Activated CD4-positive, alpha-beta T cell treated with anti-CD3 and anti-CD28 coated beads for 48 hours (primary cell): ENCODE data around the gene PSMA7.

Experiments
- DNase-seq: peaks from one replicate; pipeline ENCODE4 v3.0.0-alpha.2; 2020

Gene PSMA7

GRCh38 chr20:62171245-62171644, 28.1 kb upstream of the PSMA7 start:
- DNase-seq: no peak

- DNase-seq: no peak
These were observed 27.3 kb upstream of the PSMA7 start for GRCh38 chr20:62170536-62170935.

DNA sequence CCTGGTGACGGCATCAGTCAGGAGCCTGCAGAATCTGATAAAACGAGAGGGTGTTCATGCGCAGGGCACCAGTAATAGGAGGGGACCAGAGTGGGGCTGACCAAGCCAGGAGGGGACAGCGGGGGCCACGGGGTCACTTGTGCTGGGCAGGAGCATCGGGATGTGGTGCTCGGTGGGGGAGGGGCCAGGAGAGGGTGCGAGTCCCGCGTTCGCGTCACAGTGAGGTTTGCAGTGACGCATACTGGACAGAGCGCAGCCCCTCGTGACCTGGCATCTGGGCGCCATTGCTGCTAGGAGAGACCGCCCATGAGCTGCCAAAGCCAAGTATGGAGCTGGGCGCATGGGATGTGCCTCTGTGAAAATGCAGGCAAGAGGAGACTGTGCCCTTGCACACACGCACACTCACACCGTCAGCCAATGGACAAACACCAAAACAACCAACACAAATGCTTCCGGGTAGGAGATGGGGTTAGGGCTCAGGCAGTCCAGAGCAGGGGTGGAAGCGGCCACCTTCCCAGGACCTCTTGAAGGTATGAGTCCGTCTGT, 25.8 kb upstream of the PSMA7 start:
- DNase-seq: no peak

DNA sequence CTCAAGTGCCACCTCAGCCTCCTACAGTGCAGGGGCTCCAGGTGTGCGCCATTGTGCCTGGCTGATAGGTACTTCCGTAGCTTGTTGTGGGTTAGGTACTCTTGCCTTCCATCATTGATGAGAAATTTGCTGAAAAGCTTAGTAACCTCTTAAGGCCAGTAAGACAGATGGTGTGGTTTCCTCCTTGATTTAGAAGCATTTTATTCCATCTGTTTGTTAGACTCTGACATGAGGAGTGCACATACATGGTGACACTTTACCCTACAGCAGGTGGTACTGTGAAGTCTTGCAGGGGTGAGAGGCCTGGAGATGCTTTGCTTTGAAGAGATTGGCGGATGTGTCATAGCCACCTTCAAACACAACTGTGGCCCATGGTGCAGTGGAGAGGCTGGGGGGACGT, 24.9 kb upstream of the PSMA7 start:
- no peak for DNase-seq

DNA sequence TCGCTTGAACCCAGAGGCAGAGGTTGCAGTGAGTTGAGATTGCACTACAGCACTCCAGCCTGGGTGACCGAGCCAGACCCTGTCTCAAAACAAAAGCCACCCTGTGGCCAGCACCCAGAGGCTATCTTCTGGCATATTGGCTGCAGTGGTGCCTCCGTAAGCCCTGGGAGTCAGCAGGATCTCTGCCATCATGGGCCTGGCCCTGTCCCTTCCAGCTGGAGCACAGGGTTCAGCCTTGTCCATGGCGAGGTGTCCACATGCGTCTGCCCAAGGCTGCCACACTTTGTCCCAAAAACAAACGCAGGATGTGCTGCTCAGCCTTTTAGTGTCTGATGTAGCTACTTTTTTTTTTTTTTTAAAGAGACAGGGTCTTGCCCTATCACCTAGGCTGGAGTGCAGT, 24.3 kb upstream of the PSMA7 start:
- no peak for DNase-seq

DNA sequence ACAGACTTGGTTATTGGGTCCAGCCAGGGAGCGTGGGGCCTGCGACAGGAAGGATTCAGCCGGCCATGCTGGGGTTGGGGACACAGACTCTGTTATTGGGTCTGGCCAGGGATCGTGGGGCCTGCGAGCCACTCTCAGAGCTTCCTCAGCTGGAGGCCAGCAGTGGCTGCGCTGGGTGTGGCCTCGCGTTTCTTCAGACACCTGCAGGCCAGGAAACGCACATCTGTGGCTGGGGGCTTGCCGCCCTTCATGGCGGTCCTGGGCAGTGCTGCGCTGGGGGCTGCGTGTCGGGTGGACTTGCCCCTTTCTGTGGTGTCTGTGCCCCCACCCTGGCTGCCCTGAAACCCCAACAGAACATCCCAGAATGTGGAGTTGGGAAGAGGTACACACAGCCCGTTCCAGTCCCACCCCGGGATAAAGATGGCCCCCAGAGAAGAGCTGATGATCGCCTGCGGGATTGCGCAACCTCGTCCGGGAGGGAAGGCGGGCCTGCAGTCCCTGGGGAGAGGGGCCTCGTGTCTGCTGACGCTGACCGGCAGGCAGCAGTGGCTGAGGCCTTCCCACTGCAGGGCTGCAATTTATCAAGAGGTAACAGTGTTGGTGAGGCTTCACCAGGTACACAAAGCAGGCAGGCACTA, 22.7 kb upstream of the PSMA7 start:
- no peak for DNase-seq

DNA sequence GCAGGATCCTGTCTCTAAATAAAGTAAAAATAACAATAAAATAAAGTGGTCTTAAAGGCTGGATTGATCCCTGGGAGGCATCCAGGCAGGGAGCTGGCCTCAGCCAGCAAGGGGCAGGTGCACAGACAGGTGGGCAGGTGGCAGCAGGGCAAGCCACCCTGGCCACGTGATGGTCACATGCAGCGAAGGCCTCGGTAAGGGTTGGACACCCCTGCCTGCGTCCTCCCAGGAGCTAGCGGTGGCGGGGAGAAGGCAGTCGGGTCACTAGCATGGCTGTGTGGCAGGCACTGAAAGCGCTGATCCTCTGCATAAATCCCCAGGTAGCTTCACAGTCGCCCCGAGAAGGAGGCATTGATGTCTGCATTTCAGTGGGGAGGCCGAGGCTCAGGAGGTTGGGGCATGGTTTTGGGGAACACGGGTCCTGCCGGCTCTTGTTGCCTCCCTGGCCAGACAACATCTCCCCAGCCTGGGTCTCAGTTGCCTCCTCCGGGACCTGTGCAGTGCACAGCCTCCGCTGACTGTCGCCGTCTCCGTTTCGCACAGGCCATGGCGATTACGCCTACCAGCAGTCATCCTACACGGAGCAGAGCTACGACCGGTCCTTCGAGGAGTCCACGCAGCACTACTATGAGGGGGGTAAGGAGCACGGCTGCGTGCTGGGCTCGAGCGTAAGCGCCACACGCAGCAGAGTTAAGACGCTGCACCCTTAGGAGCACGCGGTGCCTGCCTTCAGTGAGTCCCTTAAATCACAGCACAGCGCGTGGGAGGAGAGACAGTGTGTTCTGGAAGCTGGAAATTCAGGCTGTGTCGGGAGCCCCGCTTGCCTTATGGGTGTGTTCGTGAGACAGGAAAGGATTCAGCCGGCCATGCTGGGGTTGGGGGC, 21.9 kb upstream of the PSMA7 start:
- no peak for DNase-seq

DNA sequence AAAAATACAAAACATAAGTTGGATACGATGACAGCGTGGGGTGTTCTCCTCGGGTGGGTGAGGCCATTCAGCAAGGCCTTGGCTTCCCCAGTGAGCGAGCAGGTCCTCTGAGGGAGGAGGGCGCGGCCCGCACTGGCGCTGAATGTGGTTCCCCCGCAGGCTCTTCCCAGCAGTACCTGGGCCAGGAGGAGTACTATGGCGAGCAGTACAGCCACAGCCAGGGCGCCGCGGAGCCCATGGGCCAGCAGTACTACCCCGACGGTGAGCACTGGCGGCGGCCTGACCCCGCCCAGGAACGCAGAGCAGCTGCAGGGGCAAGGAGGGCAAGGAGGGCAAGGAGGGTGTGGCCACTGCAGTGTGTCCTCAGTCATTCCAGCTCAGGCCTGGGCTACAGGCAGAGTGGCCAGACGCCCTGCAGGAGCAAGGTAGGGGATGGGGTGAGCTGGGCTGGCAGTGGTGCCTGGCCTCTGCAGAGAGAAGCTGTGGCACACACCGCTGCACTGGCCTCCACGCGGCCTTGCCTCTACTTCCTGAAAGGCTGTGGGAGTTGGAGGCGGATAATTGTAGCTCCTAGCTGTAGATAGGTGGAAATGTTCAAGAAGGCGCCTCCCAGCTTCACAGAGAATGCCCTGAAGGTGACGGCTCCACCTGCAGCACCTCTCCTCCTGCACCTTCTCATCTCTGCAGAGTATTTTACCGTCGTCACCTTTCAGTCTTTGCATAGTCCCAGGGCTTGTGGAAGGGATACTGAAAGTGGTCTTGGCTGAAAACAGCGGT, 21.0 kb upstream of the PSMA7 start:
- no peak for DNase-seq

- no peak for DNase-seq
These were observed 20.3 kb upstream of the PSMA7 start for GRCh38 chr20:62163485-62163865.

- DNase-seq: no peak
These were observed 19.7 kb upstream of the PSMA7 start for GRCh38 chr20:62162765-62163484.

DNA sequence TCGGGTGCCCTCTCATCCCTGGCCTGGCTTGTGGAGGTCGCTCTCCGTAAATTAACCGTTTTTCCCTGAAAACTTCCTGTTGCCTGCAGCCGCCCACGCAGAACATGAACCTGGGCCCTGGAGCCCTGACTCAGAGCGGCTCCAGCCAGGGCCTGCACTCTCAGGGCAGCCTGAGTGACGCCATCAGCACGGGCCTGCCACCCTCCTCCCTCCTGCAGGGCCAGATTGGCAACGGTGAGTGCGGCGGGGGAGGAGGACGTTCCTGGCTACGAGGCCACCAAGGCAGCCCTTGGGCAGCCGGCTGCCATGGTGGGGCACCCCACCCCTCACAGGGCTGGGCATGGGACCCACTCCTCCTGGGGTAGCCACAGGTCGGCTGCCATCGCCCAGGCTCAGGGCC, 18.2 kb upstream of the PSMA7 start:
- no peak for DNase-seq

DNA sequence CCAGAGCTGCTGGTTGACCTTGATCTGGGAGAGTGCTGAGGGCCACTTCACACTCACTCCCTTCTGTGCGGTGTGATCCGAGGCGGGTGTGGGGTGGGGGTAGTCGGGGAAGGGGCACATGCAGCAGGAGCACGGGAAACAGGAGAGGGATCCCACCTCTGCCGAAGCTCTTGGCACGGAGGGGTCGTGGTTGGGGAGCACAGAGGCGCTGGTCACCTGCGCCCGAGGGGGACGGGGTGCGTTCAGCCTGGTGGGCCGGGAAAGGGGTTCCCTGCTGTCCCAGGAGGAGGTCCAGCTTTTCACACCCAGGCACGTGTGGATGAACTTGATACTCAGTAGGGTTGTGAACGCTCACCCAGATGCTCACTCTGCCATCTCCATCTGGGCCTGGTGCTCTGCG, 17.7 kb upstream of the PSMA7 start:
- DNase-seq: no peak

DNA sequence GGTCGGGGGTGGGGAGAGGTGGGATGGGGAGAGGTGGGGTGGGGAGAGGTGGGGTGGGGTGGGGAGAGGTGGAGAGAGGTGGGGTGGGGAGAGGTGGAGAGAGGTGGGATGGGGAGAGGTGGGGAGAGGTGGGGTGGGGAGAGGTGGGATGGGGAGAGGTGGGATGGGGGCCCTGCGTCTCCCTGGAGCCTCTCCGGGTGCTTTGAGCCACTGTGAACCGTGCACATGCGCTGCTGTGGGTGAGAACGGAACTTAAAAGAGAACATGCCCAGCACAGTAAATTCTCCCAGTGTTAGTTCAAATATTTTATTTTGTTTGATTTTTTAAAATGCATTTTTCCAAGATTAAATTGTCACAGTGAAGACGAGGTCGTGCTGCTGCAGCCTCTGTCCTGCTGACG, 17.1 kb upstream of the PSMA7 start:
- DNase-seq: no peak

GRCh38 chr20:62159839-62160238, 16.6 kb upstream of the PSMA7 start:
- DNase-seq: peak; percentile 84

DNA sequence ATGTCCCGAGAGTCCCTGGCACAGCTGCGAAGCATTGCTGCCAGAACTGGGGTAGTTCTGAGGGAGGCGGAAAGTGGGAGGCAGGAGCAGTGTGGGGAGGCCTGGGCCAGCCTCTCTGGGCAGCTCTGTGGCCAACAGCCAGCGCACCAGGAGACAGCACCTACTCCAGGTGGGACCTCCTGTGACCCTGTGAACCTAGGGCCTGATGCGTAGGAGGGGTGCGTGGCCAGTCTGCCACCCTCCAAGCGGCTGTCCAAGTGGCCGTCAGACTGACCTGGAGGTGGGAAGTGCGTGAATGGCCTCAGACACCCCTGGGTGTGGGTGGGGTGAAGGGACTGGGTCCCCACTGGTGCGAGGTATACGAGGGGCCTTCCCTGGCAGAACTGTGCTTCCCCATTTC, 15.9 kb upstream of the PSMA7 start:
- DNase-seq: no peak

DNA sequence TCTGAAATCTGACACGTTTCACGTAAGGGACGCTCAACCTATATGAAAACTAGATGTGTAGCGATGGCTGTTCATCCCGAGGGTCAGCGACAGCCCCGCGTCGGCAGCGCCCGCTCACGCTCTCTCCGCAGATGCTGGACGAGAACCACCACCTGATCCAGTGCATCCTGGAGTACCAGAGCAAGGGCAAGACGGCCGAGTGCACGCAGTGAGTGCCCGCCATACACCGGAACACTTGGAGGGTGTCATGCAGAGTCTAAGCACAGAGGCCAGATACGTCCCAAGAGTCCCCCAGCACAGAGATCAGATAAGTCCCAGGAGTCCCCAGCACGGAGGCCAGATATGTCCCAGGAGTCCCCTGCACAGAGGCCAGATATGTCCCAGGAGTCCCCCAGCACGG, 15.3 kb upstream of the PSMA7 start:
- DNase-seq: no peak

DNA sequence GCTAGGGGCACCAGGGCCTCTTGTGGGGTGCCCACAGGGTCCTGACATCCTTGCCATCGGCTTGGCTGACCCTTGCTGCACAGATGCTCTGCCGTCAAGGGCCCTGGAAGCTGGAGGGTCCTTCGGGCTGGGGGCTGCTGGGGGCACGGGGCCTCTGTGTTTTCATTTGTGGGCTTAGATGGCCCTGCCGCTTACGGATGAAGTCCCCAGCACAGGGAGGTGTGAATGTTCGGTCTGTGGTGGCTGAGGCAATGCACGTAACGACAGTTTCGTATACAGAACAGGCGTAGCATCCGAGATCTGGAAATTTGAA, 14.8 kb upstream of the PSMA7 start:
- DNase-seq: no peak

DNA sequence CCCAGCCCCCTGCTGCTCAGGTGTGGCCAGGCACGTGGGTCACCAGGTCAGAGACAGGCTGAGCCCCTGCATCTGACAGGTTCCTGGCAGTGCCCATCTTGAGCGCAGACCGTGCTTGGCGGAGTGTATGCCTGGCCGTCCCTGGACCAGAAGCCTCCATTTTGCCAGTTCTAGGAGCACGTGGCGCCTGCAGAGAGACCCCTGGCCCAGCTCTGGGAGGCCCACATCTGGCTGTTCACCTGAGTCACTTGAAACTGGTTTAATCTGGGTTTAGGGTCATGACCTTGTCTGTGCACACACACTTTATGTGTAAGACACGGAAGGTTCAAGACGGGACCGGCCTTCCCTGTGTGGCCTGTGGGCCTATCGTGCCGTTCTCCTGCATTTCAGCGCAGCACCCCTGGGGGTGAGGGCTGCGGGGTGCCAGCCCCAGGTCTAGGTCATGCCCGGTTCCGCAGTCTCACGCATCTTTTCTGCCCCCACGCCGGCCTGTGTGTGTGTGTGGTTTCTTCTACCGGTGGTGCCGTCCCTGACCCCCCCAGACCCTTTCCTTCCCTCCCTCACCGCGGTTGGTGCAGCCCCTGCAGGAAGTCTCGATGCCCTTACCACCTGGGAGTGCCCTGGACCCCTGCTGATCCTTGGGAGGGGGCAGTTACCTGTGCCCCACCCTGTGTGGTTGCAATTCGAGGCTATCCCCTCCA, 14.3 kb upstream of the PSMA7 start:
- no peak for DNase-seq

DNA sequence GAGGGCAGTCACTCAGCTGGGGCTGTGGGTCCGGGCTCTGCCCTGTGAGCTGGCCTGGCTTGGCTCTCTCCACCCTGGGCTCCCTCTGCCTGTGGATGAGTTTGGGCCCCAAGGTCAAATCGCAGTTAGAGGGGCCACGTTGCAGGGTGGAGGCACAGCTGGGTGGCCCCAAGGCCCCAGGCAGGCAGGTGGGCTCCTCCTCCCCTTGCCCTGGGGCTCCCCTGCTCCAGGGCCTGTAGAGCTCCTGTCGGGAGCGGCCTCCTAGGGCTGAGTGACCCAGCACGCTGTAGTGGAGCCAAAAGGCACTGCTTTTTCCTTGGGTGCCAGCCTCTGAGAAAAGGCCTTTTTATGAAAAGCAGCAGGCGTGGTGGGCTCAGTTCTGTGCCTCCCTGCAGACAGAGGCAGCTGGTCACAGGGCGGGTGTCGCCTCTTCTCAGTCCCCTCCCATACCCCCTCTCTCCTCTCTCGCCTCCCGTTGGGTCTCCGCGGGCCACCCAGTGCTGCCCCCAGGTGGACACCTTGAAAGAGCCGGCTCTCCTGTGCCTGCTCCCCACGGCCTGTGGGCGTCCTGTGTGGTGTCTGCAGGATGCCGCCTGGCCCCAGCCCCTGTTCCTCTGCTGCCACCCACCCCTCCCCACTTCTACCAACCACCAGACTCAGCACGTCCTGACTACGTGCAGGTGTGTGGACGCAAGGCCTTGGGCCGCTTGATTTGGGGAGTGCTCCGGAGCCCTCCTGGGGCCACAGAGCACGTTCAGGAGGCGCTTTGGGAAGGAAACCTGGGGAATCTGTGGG, 13.6 kb upstream of the PSMA7 start:
- peak; percentile 85 for DNase-seq

GRCh38 chr20:62156254-62156556, 13.0 kb upstream of the PSMA7 start:
- DNase-seq: no peak

DNA sequence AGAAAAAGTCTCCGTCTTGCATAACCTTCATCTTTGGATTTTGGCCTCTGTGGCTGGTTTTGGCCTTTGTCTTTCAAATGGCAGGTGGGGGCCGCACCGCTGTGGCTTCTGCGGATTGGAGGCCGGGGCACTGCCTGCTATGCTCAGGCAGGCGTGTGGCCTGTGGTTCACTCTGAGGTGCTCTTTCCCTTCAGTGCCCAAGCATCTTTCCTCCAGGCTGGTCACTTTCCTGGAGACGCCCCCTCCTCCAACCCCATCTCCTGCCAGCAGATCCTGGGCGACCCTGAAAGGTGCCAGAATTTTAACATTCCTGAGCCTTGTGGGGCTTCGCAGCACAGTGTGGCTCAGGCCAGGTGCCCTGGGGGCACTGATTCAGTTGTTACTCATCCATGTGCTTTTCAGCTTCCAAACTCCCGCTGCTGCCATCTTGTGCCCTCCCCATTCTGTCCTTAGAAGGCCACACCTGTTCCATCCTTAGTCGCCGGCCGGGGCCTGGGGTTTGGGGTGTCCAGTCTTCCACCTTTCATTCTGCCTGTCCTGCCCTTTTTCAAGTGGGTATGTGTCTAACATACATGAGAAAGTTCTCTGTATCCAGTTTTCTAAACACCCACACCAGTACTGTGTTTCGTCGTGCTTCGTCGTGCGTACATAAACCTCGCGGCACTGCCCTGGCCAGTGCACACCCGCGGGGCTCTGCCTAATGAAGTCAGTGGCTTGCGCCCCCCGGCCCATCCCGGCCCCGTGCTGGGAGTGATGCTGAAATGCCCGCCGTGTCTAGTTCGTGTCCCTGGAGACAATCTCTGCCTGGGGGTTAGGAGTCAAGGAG, 12.4 kb upstream of the PSMA7 start:
- DNase-seq: no peak
